Hematopoietic multipotent progenitor cell treated with erythropoietin and hydrocortisone succinate and interleukin-3 and kit ligand, for 17 days (in vitro differentiated cells): ENCODE data around the gene PHTF1.

Source experiments
- DNase-seq: peaks from one replicate; pipeline ENCODE4 v3.0.0-alpha.2; 2015; ENCODE audit warnings: low spot score

The PHTF1 gene

GRCh38 chr1:113759333-113760101 lies at the start of gene PHTF1:
TSS of gene PHTF1 (minus strand) at chr1:113759486. CDS start at chr1:113758703, 783 bp downstream.
- peak; percentile 60 for DNase-seq

DNA sequence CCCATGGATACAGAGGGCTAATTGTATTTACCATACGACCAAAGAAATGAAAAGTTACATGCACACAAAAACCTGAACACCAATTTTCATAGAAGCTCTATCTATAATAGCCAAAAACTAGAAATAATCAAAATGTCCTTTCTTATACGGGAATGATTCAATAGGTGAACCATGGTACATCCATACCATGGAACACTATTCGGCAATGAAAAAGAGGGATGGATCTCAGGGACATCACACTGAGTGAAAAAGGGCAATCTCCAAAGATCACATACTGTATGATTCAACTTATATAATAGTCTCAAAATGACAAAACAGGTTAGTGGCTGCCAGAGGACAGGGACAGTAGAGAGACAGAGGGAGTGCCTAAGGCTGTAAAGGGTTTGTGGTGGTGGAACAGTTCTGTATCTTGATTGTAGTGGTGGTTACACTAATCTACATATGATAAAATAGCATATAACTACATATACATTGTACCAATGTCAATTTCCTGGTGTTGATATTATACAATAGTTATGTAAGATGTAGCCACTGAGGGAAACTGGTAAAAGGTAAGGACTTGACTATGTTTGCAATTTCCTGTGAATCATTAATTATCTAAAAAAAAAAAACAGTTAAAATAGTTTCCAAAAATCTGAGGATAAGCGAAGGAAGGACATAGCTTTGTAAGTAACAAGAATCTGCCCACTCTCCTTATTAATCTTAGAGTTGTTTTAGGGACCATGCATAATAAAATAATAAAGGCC lies 49.3 kb upstream of the PHTF1 start:
- no peak for DNase-seq

DNA sequence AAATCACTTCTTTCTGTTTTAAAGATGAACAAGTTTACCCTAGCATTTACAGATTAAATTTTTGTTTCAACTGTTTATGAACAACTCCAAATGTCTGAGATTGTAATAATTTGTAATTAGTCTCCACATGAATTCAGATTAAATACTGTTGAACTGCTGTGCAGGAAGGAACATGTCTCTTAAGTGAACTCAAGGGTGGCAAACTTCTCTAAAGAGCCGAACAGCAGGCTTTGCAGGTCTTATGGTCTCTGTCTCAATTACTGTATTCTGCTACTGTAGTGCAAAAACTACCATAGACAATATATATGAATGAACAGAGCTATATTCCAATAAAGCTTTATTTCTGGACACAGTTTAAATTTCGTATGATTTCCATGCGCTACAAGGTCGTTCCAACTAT lies 46.4 kb upstream of the PHTF1 start:
- no peak for DNase-seq

DNA sequence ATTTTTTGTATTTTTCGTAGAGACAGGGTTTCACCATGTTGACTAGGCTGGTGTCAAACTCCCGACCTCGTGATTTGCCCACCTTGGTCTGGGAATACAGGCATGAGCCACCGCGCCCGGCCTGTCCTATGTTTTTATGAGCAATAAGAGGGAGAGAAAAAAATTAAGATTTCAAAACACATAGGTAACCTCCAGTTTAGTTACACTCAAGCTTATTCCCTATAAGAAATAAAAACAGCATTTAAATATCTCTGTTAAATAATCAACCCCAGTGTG lies 45.9 kb upstream of the PHTF1 start:
- DNase-seq: no peak

DNA sequence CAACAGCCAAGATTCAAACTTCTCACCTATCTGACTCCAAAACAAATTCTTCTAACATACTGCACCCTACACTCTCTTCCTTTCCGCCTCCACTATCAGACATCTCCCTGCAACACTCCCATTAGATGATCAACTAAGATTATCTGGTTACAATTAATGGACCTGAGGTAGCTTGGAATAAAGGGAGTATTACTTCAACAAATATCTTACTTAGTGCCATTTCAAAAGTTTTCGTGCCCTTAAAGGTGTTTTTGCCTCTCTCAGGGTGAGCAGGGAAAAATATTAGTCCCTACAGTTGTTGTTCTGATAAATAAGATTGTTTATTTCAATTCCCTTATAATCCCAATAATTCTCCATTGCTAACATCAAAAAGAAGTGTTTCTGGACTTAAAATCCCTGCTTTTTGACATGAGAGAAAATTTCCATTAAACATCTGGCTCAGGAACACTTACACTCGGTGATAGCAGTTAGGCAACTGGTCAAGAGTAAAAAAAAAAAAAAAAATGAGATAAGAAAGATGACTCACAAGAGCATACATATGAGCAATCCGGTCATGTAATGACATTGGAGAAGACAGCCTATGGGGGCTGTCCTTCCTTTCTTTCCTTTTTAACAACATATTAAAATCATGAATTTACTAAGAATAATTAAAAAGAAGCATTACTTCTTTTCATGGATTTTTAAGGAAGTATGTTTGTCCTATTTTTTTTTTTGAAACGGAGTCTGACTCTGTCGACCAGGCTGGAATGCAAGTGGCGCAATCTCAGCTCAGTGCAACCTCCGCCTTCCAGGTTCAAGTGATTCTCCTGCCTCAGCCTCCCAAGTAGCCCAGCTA lies 45.4 kb upstream of the PHTF1 start:
- DNase-seq: peak; percentile 80

DNA sequence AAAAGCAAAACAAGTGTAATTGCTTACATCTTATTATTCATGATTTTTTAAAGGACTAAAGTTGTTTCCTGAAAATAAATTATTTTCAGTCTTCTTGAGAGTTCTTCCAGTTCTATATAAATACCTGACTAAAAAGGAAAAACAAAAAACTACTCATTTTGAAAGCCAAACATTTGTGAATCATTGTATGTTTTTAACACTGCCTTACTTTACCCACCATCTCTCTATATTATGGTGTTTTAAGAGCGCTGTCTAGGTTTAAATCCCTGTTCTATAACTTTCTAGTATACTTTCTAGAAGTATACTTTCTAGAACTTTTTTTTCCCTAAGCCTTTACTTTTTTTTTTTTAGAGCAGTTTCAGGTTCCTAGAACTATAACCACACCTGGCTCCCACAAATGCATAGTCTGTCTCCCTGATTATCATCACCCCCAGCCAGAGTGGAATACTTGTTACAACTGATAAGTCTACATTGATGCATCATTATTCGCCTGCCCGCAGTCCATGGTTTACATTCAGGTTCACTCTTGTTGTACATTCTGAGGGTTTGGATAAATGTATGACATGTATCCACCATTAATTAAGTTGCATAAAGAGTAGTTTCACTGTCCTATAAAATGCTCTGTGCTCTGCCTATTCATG lies 43.2 kb upstream of the PHTF1 start:
- no peak for DNase-seq

- DNase-seq: no peak
Measured at GRCh38 chr1:113800487-113800886, 41.2 kb upstream of the PHTF1 start.

DNA sequence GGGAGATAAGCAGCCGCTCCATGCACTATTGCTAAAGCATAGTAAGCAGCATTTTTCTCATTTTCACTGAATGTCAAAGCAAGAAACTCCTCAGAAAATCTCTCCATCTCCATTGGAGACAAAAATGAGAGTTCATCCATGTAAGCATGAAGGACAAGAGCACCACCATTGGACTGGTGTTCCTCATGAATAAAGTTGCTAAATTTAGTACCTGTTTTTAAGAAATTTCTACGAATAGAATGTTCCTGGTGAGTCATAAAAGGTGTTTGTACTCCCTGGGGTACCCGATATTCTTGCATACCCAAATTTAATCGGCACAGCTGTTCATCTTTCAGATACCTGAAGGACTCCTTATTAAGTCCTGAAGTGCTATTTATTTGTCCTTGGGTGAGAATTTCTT lies 38.2 kb upstream of the PHTF1 start:
- DNase-seq: no peak

GRCh38 chr1:113793878-113794834 lies 34.9 kb upstream of the PHTF1 start:
- DNase-seq: no peak

GRCh38 chr1:113792986-113793385 lies 33.7 kb upstream of the PHTF1 start:
- no peak for DNase-seq

GRCh38 chr1:113792471-113792870 lies 33.2 kb upstream of the PHTF1 start:
- no peak for DNase-seq

- DNase-seq: no peak
Measured at GRCh38 chr1:113788802-113789201, 29.5 kb upstream of the PHTF1 start.

DNA sequence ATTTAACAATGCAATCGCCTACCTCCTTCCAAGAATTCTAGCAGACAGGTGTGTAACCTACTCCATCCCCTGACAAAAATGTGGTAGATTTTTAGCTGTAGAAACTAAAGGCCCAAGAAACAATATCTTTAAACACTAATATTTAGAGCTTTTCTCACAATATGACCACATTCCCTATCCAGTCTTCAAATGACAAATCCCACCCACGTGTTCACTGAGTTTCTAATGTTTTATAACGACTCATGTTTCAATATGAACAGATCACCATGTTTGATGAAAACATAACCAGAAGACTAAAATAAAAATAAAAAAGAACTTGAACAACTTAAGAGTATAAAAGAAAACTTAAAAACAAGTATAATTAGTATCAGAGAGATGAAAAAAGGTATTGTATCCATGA lies 28.4 kb upstream of the PHTF1 start:
- DNase-seq: no peak

- DNase-seq: no peak
Measured at GRCh38 chr1:113786069-113786468, 26.8 kb upstream of the PHTF1 start.

DNA sequence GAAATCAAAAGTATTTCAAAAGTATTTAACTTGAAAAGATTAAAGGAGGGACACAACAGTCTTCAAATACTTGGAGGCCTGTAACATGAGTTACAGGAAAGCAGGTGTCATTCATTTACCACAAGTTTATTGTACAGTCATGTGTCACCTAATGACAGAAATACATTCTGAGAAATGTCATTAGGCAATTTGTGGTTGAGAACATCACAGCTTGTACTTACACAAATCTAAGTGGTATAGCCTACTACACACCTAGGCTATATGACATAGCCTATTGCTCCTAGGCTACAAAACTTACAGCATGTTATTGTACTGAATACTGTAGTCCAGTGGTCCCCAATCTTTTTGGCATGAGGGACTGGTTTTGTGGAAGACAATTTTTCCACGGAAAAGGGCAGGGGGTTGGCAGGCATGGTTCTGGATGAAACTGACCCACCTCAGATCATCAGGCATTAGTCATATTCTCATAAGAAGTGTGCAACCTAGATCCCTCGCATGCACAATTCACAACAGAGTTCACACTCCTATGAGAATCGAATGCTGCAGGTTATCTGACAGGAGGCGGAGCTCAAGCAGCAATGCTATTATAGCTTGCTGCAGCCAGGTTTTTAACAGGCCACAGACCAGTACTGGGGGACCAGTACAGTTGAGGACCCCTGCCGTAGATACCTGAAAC lies 25.0 kb upstream of the PHTF1 start:
- DNase-seq: no peak

DNA sequence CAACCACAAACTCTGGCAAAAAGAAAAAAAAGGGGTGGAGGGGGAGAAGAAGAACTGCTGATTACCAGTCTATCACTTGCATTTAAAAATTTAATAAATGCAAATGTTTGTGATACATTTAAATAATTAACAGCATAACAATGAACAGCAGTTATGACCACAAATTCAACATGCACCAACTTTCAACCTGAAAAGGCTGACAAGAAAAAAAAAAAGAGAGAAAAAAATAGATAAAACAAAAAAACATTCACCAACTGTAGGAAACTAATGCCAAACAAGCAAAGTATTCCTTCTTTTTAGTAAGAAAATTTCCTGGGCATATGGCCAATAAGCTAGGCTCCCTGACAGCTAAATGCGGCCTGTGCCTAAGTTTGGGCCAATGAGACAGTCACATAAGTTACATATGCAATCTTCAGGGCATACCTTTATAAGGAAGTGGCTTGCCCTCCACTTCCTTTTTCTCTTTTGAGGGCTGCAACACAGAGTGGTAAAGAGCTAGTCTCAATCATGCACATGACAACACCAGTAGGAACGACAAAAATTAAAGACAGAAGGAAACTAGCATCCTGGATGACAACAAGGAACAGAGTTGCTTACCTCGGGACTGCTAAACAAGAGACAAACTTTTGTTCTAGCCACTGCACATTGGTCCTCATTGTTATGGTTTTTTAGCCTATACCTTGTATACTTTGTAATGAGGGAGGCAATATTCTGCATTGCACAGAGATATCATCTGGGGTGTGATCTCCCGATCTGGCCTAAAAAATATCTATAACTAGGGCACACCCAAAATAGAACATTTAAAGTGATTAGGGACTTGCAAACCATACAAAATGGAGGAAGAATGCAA lies 24.2 kb upstream of the PHTF1 start:
- peak; percentile 73 for DNase-seq

- DNase-seq: peak; percentile 39
Measured at GRCh38 chr1:113782406-113782805, 23.1 kb upstream of the PHTF1 start.

- DNase-seq: peak; percentile 42
Measured at GRCh38 chr1:113780374-113781146, 21.3 kb upstream of the PHTF1 start.

DNA sequence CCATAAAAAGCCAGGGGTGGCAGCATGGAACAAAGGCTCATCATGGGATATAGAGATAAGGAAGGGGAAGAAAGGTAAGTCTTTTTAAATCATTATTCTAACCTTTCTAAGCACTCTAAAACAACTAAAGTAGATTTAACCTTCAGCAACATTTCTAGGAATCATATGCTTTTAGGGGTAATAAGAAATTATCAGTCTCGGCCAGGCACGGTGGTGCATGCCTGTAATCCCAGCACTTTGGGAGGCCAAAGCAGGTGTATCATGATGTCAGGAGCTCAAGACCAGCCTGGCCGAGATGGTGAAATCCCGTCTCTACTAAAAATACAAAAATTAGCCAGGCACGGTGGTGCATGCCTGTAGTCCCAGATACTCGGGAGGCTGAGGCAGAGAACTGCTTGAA lies 20.3 kb upstream of the PHTF1 start:
- DNase-seq: no peak
